Fibroblast of pulmonary artery (primary cell): Measurements from ENCODE around the gene ACOX3.

ENCODE experiments used
- DNase-seq: peaks from one replicate; pipeline ENCODE4 v3.0.0-alpha.2; 2010; ENCODE audit warnings: low read depth
- H3K4me3 ChIP-seq: replicated peaks from 2 replicates; pipeline ENCODE4 v1.5.1; 2011; ENCODE audit warnings: low read depth, mild to moderate bottlenecking, control low read depth, low read length, moderate library complexity
- CTCF ChIP-seq: IDR thresholded peaks from 2 replicates; pipeline ENCODE4 v1.5.1; 2011; ENCODE audit warnings: mild to moderate bottlenecking, control low read depth, low read length, inconsistent platforms; ENCODE audit errors: missing control alignments

Gene ACOX3

GRCh38 chr4:8353912-8354453 lies 86.5 kb downstream of the ACOX3 start:
- no peak for DNase-seq
- no peak overlapping the region for H3K4me3 ChIP-seq
- TF ChIP-seq CTCF: no peak

- TF ChIP-seq CTCF: no peak
- H3K4me3 ChIP-seq: no peak overlapping the region
- DNase-seq: no peak
These were observed 87.3 kb downstream of the ACOX3 start for GRCh38 chr4:8353158-8353669.

GRCh38 chr4:8352368-8353157 lies 88.0 kb downstream of the ACOX3 start:
- no peak for TF ChIP-seq CTCF

GRCh38 chr4:8351931-8352367 lies 88.6 kb downstream of the ACOX3 start:
- no peak for TF ChIP-seq CTCF
- DNase-seq: peak; percentile 74
- H3K4me3 ChIP-seq: no peak overlapping the region

More at GRCh38 chr4:8352368-8353157, 88.0 kb downstream of the ACOX3 start:
- no peak overlapping the region for H3K4me3 ChIP-seq
- no peak for DNase-seq

- H3K4me3 ChIP-seq: no peak overlapping the region
- no peak for DNase-seq
- no peak for TF ChIP-seq CTCF
These were observed 89.6 kb downstream of the ACOX3 start for GRCh38 chr4:8350841-8351461.

DNA sequence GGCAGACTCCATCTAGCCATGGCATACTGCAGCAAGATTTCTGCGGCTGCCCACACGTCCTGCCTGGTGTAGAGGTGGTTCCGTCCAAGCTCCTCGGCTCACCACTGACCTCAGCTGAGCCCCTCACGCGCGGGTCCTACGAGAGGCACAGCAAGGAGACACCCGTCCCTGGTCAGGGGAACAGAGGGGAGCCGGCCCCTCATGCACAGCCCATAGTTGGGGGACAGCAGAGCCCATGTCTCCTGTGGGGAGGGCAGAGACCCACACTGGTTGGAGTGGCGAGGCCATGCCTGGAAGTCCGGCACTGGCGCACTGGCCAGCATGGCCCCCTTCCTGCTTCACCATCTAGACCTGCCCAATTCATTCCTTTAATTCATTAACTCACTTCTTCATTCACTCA lies 90.2 kb downstream of the ACOX3 start:
- TF ChIP-seq CTCF: no peak
- H3K4me3 ChIP-seq: no peak overlapping the region
- DNase-seq: no peak
